Astrocyte (in vitro differentiated cells and primary cell): Measurements from ENCODE around the gene NKAIN1. TPM values are rescaled to one million over a fixed set of nuclear protein-coding genes. Genes with fewer than 3 reads are reported as not detected.

Experiments
- DNase-seq: peaks from one replicate; pipeline ENCODE4 v3.0.0-alpha.2; 2010; ENCODE audit warnings: low read depth
- FAIRE-seq: peaks from 2 replicates; lab custom pipeline; 2011; peaks lifted over from hg19 to GRCh38; lab: Jason Lieb, UNC
- H2AFZ ChIP-seq: 2 replicates; pipeline ENCODE4 v1.6.0; 2012; ENCODE audit warnings: low read depth, low read length, inconsistent platforms
- H3K27ac ChIP-seq: 2 replicates; pipeline ENCODE4 v1.5.1; 2011; ENCODE audit warnings: low read depth, low read length, inconsistent platforms
- H3K27me3 ChIP-seq: 2 replicates; pipeline ENCODE4 v1.6.0; 2011; ENCODE audit warnings: low read length, inconsistent platforms; ENCODE audit not compliant: insufficient read depth
- H3K36me3 ChIP-seq: 2 replicates; pipeline ENCODE4 v1.5.1; 2011; ENCODE audit warnings: low read length, inconsistent platforms; ENCODE audit not compliant: insufficient read depth
- H3K4me1 ChIP-seq: 2 replicates; pipeline ENCODE4 v1.5.1; 2011; ENCODE audit warnings: low read length, inconsistent platforms; ENCODE audit not compliant: insufficient read depth
- H3K4me2 ChIP-seq: 2 replicates; pipeline ENCODE4 v1.6.0; 2012; ENCODE audit warnings: low read length, inconsistent platforms
- H3K4me3 ChIP-seq: 2 replicates; pipeline ENCODE4 v1.5.1; 2011; ENCODE audit warnings: low read depth, mild to moderate bottlenecking, low read length, inconsistent platforms; ENCODE audit not compliant: insufficient read depth
- H3K79me2 ChIP-seq: 2 replicates; pipeline ENCODE4 v1.6.0; 2012; ENCODE audit warnings: mild to moderate bottlenecking, low read length, inconsistent platforms; ENCODE audit not compliant: insufficient read depth
- H3K9ac ChIP-seq: 2 replicates; pipeline ENCODE4 v1.6.0; 2012; ENCODE audit warnings: mild to moderate bottlenecking, low read length, inconsistent platforms
- H3K9me3 ChIP-seq: 2 replicates; pipeline ENCODE4 v1.5.1; 2012; ENCODE audit warnings: low read depth, mild to moderate bottlenecking, low read length, inconsistent platforms; ENCODE audit not compliant: insufficient read depth
- H4K20me1 ChIP-seq: 2 replicates; pipeline ENCODE4 v1.6.0; 2012; ENCODE audit warnings: low read length, inconsistent platforms; ENCODE audit not compliant: insufficient read depth
- H3K27ac Mint-ChIP-seq: one replicate; pipeline ENCODE4 v1.8.0; 2021; ENCODE audit warnings: mild to moderate bottlenecking, mixed read lengths; ENCODE audit not compliant: unreplicated experiment
- H3K27me3 Mint-ChIP-seq: one replicate; pipeline ENCODE4 v1.8.0; 2021; ENCODE audit warnings: low read depth, mixed read lengths; ENCODE audit not compliant: unreplicated experiment
- H3K36me3 Mint-ChIP-seq: one replicate; pipeline ENCODE4 v1.8.0; 2021; ENCODE audit warnings: low read depth, mixed read lengths; ENCODE audit not compliant: unreplicated experiment
- H3K4me1 Mint-ChIP-seq: one replicate; pipeline ENCODE4 v1.8.0; 2021; ENCODE audit warnings: low read depth, mixed read lengths; ENCODE audit not compliant: unreplicated experiment
- H3K4me3 Mint-ChIP-seq: one replicate; pipeline ENCODE4 v1.8.0; 2021; ENCODE audit warnings: mild to moderate bottlenecking, moderate library complexity, mixed read lengths; ENCODE audit not compliant: unreplicated experiment
- H3K9me3 Mint-ChIP-seq: one replicate; pipeline ENCODE4 v1.8.0; 2021; ENCODE audit warnings: mild to moderate bottlenecking, mixed read lengths; ENCODE audit not compliant: unreplicated experiment
- CTCF ChIP-seq: IDR thresholded peaks from 2 replicates; pipeline ENCODE4 v1.5.1; 2011; ENCODE audit warnings: low read depth, mild to moderate bottlenecking, inconsistent platforms, low read length, moderate library complexity; ENCODE audit not compliant: insufficient read depth
- EZH2 ChIP-seq: IDR thresholded peaks from 2 replicates; pipeline ENCODE4 v1.6.1; 2012; ENCODE audit warnings: mild to moderate bottlenecking, low read length, inconsistent platforms; ENCODE audit not compliant: insufficient read depth
- total RNA-seq: library from RNA; stranded (reverse); gene quantifications from 2 replicates; pipeline ENCODE4 v1.2.1, GENCODE V29; 2021

Gene NKAIN1
- total RNA-seq, 1 donor from 2014 or later, result 5.6 TPM

GRCh38 chr1:31221072-31221471 lies 18.6 kb downstream of the NKAIN1 start:
- Mint-ChIP-seq H3K27ac (no peak overlapping the region), H3K4me1 (peaks cover 4% of the 10 kb centered on the region), H3K27me3 (peaks cover 12% of the 10 kb centered on the region), H3K4me3 (no peak overlapping the region), H3K36me3 (peaks cover 1% of the 10 kb centered on the region), H3K9me3 (no peaks in the 10 kb centered on the region)
- FAIRE-seq (no peak), DNase-seq (no peak)
- no peaks in the 10 kb centered on the region for H3K36me3 ChIP-seq
- peaks cover 15% of the 10 kb centered on the region for H3K27me3 ChIP-seq
- no peak overlapping the region for H3K27ac ChIP-seq
- H3K4me3 ChIP-seq, result no peak overlapping the region
- no peaks in the 10 kb centered on the region for H4K20me1 ChIP-seq
- H3K4me1 ChIP-seq, result no peaks in the 10 kb centered on the region
- TF ChIP-seq EZH2 (no peak), CTCF (no peak)
- no peak overlapping the region for H3K9ac ChIP-seq
- H2AFZ ChIP-seq, result no peak overlapping the region
- H3K4me2 ChIP-seq, result no peak overlapping the region
- H3K9me3 ChIP-seq, result no peaks in the 10 kb centered on the region
- no peaks in the 10 kb centered on the region for H3K79me2 ChIP-seq

DNA sequence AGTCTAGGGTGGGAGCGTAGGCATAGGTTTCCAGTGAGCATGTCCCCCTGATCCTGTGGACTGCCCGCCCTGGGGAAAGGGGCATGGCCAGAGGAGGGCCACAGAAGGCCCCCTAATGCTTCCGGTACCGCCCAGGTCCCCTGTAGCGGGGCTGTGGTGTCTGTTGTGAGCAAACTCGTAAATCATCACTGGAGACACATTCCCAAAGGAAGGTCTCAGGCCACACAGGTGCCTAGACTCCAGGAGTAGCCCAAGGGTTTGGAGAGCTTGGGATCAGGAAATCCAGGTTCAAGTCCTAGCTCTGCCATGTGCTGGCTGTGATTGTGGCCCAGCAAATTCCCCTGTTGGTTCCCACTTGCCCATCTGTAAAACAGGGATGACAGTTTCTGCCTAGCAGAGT lies 20.2 kb downstream of the NKAIN1 start:
- H3K4me1 Mint-ChIP-seq, result peaks cover 8% of the 10 kb centered on the region

More for the DNA sequence above, 20.2 kb downstream of the NKAIN1 start:
- no peaks in the 10 kb centered on the region for H3K79me2 ChIP-seq
- H3K4me1 ChIP-seq, result no peaks in the 10 kb centered on the region
- H4K20me1 ChIP-seq, result no peaks in the 10 kb centered on the region
- H3K4me3 ChIP-seq, result no peak overlapping the region
- no peaks in the 10 kb centered on the region for H3K9me3 ChIP-seq
- H3K4me2 ChIP-seq, result no peak overlapping the region
- no peak overlapping the region for H3K27ac ChIP-seq
- Mint-ChIP-seq H3K9me3 (no peaks in the 10 kb centered on the region), H3K27ac (no peak overlapping the region), H3K36me3 (peaks cover 1% of the 10 kb centered on the region), H3K4me3 (no peak overlapping the region), H3K27me3 (peaks cover 10% of the 10 kb centered on the region)
- FAIRE-seq (no peak), DNase-seq (no peak)
- no peaks in the 10 kb centered on the region for H3K36me3 ChIP-seq
- no peak overlapping the region for H3K9ac ChIP-seq
- H2AFZ ChIP-seq, result no peak overlapping the region
- peaks cover 9% of the 10 kb centered on the region for H3K27me3 ChIP-seq
- no peak for TF ChIP-seq EZH2
- TF ChIP-seq CTCF, result no peak
